Ishikawa (cell line): Measurements from ENCODE around the gene EEA1.

Experiments used
- CEBPB ChIP-seq: IDR thresholded peaks from 2 replicates; pipeline ENCODE4 v1.6.1; 2012
- CREB1 ChIP-seq: IDR thresholded peaks from 2 replicates; pipeline ENCODE4 v1.6.1; 2012; ENCODE audit warnings: low read depth
- EGR1 ChIP-seq: IDR thresholded peaks from 2 replicates; pipeline ENCODE4 v1.6.1; 2012
- EP300 ChIP-seq: IDR thresholded peaks from 2 replicates; pipeline ENCODE4 v1.6.1; 2012; ENCODE audit warnings: borderline replicate concordance
- FOXM1 ChIP-seq: IDR thresholded peaks from 2 replicates; pipeline ENCODE4 v1.6.1; 2012; ENCODE audit warnings: low read depth, borderline replicate concordance
- NFIC ChIP-seq: IDR thresholded peaks from 2 replicates; pipeline ENCODE4 v1.6.1; 2012
- RAD21 ChIP-seq: IDR thresholded peaks from 2 replicates; pipeline ENCODE4 v1.6.1; 2012; ENCODE audit warnings: low read depth
- REST ChIP-seq: IDR thresholded peaks from 2 replicates; pipeline ENCODE4 v1.6.1; 2012; ENCODE audit warnings: low read depth, mild to moderate bottlenecking
- TAF1 ChIP-seq: IDR thresholded peaks from 2 replicates; pipeline ENCODE4 v1.6.1; 2012; ENCODE audit warnings: low read depth, mild to moderate bottlenecking
- TCF12 ChIP-seq: IDR thresholded peaks from 2 replicates; pipeline ENCODE4 v1.6.1; 2012; ENCODE audit warnings: low read depth
- TEAD4 ChIP-seq: IDR thresholded peaks from 2 replicates; pipeline ENCODE4 v1.6.1; 2012
- USF1 ChIP-seq: IDR thresholded peaks from 2 replicates; pipeline ENCODE4 v1.6.1; 2012
- YY1 ChIP-seq: IDR thresholded peaks from 2 replicates; pipeline ENCODE4 v1.6.1; 2012; ENCODE audit warnings: low read depth
- ZBTB7A ChIP-seq: IDR thresholded peaks from 2 replicates; pipeline ENCODE4 v1.6.1; 2012; ENCODE audit warnings: low read depth
- TF ChIP-seq, protein P1 (sequence below): IDR thresholded peaks from 2 replicates; pipeline ENCODE4 v1.6.1; 2012

Gene EEA1

DNA sequence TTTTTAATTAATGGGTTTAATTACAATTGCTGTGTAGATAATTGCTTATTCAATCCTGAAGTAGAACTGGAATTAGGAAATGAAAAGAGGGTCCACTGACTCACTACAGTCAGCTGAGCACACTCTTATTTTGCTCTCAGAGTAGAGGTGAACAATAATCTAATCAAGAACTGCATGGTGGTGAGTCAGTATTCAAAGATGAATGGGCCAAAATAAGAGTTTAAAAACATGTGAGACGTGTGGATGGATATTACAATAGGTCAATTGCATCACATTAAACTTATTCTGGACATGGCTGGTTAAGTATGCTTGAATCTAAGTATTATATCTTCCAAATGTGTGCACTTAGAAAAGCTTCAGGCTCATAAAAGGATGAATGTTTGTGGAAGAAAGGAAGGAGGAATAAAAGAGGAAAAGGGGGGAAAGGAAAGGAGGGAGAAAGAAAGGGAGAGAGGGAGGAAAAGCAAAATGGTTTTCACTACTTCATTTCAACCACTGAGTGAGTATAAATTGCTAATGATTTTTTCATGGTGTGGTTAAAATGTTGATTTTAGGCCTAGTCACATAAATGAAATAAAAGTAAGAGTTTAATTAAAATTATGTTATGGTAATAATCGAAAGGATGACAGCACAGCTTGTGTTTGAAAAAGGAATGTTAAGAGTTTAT lies 27.0 kb upstream of the EEA1 start:
- no peak for TF ChIP-seq TEAD4
- no peak for TF ChIP-seq TAF1
- no peak for TF ChIP-seq YY1
- no peak for TF ChIP-seq CEBPB
- TF ChIP-seq EP300: no peak
- no peak for TF ChIP-seq CREB1
- TF ChIP-seq REST: no peak
- TF ChIP-seq, protein P1, sequence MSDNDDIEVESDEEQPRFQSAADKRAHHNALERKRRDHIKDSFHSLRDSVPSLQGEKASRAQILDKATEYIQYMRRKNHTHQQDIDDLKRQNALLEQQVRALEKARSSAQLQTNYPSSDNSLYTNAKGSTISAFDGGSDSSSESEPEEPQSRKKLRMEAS: no peak
- no peak for TF ChIP-seq USF1
- no peak for TF ChIP-seq FOXM1
- no peak for TF ChIP-seq NFIC

DNA sequence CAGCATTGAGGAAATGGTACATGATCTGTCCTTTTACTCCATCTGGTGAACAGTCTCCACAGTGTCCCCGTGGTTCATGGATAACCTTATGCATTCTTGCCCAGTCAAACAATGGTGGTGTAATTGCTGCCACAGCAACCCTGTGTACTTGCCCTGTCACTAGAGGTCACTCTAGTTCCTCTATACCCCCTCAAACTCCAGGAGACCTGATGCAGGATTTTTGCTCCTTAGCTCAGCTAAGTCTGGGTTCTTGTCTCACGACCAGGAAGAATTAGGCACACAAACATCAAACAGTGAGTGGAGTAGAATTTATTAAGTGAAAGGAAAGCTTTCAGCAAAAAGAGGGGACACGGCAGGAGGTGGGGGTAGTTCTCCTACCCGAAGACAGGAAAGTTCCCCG lies 24.7 kb upstream of the EEA1 start:
- TF ChIP-seq TEAD4 (no peak), EP300 (no peak), NFIC (no peak), ZBTB7A (no peak), REST (no peak), EGR1 (no peak), RAD21 (peak; percentile 8; the same call in 1 of the 2 replicates), USF1 (no peak)
- TF ChIP-seq, protein P1: no peak

GRCh38 chr12:92952394-92952793 lies 23.3 kb upstream of the EEA1 start:
- TF ChIP-seq FOXM1: no peak
- no peak for TF ChIP-seq CEBPB
- no peak for TF ChIP-seq YY1
- no peak for TF ChIP-seq EGR1
- no peak for TF ChIP-seq REST
- TF ChIP-seq EP300: no peak
- TF ChIP-seq ZBTB7A: no peak
- no peak for TF ChIP-seq TAF1
- TF ChIP-seq RAD21: no peak
- TF ChIP-seq NFIC: no peak
- no peak for TF ChIP-seq USF1
- TF ChIP-seq CREB1: no peak
- TF ChIP-seq, protein P1: no peak
- no peak for TF ChIP-seq TCF12
- TF ChIP-seq TEAD4: no peak

GRCh38 chr12:92951006-92951405 lies 21.9 kb upstream of the EEA1 start:
- TF ChIP-seq TEAD4 (no peak), CEBPB (no peak), CREB1 (no peak), RAD21 (no peak), USF1 (no peak), YY1 (no peak), NFIC (no peak), REST (no peak), EGR1 (no peak), TAF1 (no peak), ZBTB7A (no peak), TCF12 (no peak), FOXM1 (no peak), EP300 (no peak)
- TF ChIP-seq, protein P1: no peak
